K562 (cell line): Measurements from ENCODE around the gene WNK2. TPM values are rescaled to one million over a fixed set of nuclear protein-coding genes. Genes with fewer than 3 reads are reported as not detected.

Experiments used
- ATAC-seq: fragments of 200-7000 bp; cut with Tn5 transposase; 3 replicates; pipeline ENCODE4 v1.9.1; 2020; ENCODE audit warnings: moderate library complexity
- BruUV-seq: library from RNA; stranded (reverse); fragments of 400-500 nt; replicated peaks from 2 replicates; lab custom pipeline; 2021; lab: Mats Ljungman, UMichigan
- CTCF ChIA-PET: fragments of 300-600 bp; formaldehyde crosslinking; extraction: SDS; loops from one replicate; lab custom pipeline; 2021; ENCODE audit warnings: low intra/inter-chr PET ratio; lab: Yijun Ruan, JAX
- POLR2A ChIA-PET: fragments of 300-600, 350-650 bp; sonication (Branson Sonifier 250); formaldehyde crosslinking; extraction: SDS; loops from one replicate; lab custom pipeline; 2021; ENCODE audit warnings: antibody characterized with exemption, inconsistent platforms; lab: Yijun Ruan, JAX
- DNase-seq, 4 experiments: peaks; one replicate each; pipeline versions ENCODE4 v3.0.0 to v3.0.0-alpha.2; 2011 to 2018; ENCODE audit warnings: low spot score in 3 of 4, mixed read lengths in 3 of 4; ENCODE audit errors: extremely low read depth in 1 of 4
- FAIRE-seq: peaks from 2 replicates; lab custom pipeline; 2011; peaks lifted over from hg19 to GRCh38; lab: Jason Lieb, UNC
- H2AFZ ChIP-seq: 2 replicates; pipeline ENCODE4 v1.6.0; 2011; ENCODE audit warnings: low read depth, low read length, control low read depth, inconsistent platforms
- H3K27ac ChIP-seq: fragments of 200-600 bp; 3 replicates; pipeline ENCODE4 v1.8.0; 2011; ENCODE audit warnings: low read depth, mild to moderate bottlenecking, control low read depth, inconsistent platforms, low read length, moderate library complexity, mixed read lengths; ENCODE audit errors: extremely low read depth
- H3K27me3 ChIP-seq, 2 experiments: fragments of 300-600 bp in 1 of 2; 2 replicates in 1 of 2; 3 replicates in 1 of 2; pipeline versions ENCODE4 v1.6.0 to v1.8.0; 2011; ENCODE audit warnings: inconsistent platforms in 2 of 2, low read length in 2 of 2, mild to moderate bottlenecking in 1 of 2, mixed read lengths in 1 of 2, moderate library complexity in 1 of 2; ENCODE audit not compliant: control insufficient read depth in 2 of 2, insufficient read depth in 2 of 2
- H3K36me3 ChIP-seq: fragments of 300-600 bp; 3 replicates; pipeline ENCODE4 v1.8.0; 2011; ENCODE audit warnings: mild to moderate bottlenecking, low read length, inconsistent platforms; ENCODE audit not compliant: control insufficient read depth, insufficient read depth
- H3K4me1 ChIP-seq, 2 experiments: fragments of 200-600 bp in 1 of 2; replicated peaks in 1 of 2; 2 replicates in 1 of 2; 3 replicates in 1 of 2; pipeline versions ENCODE4 v1.5.1 to v1.8.0; 2011; ENCODE audit warnings: inconsistent platforms in 2 of 2, low read length in 2 of 2, mild to moderate bottlenecking in 1 of 2, mixed read lengths in 1 of 2, moderate library complexity in 1 of 2; ENCODE audit not compliant: control insufficient read depth in 2 of 2, insufficient read depth in 2 of 2
- H3K4me2 ChIP-seq: 2 replicates; pipeline ENCODE4 v1.6.1; 2011; ENCODE audit warnings: low read length, control low read depth, inconsistent platforms, mixed read lengths; ENCODE audit not compliant: insufficient read depth
- H3K4me3 ChIP-seq: fragments of 200-600 bp; sonication (generic), shearing (Covaris generic); 2 replicates; pipeline ENCODE4 v1.5.1; 2016; ENCODE audit warnings: control low read depth, inconsistent platforms
- H3K79me2 ChIP-seq: fragments of 200-600 bp; 3 replicates; pipeline ENCODE4 v1.8.0; 2011; ENCODE audit warnings: low read length, inconsistent platforms; ENCODE audit not compliant: control insufficient read depth, insufficient read depth
- H3K9ac ChIP-seq, 2 experiments: 2 replicates each; pipeline versions ENCODE4 v1.6.0 to v1.6.1; 2011; ENCODE audit warnings: low read depth in 2 of 2, low read length in 2 of 2, control low read depth in 1 of 2, inconsistent platforms in 1 of 2, mild to moderate bottlenecking in 1 of 2, mixed read lengths in 1 of 2; ENCODE audit not compliant: insufficient read depth in 1 of 2
- H3K9me1 ChIP-seq: one replicate; pipeline ENCODE4 v1.6.0; 2011; ENCODE audit warnings: inconsistent platforms, mild to moderate bottlenecking, low read length, moderate library complexity; ENCODE audit not compliant: control insufficient read depth, insufficient read depth
- H3K9me3 ChIP-seq: replicated peaks from 2 replicates; pipeline ENCODE4 v1.5.1; 2011; ENCODE audit warnings: low read depth, low read length, inconsistent platforms; ENCODE audit not compliant: control insufficient read depth, insufficient read depth
- H4K20me1 ChIP-seq: replicated peaks from 2 replicates; pipeline ENCODE4 v1.6.1; 2011; ENCODE audit warnings: low read length, inconsistent platforms, mixed read lengths; ENCODE audit not compliant: control insufficient read depth, insufficient read depth
- ELF1 ChIP-seq: fragments of 200-800 bp; sonication (Bioruptor generic); IDR thresholded peaks from 2 replicates; pipeline ENCODE4 v1.6.1; 2016; ENCODE audit warnings: missing genetic modification characterization, missing compliant biosample characterization
- HOXB6 ChIP-seq: fragments of 250-450 bp; sonication (Bioruptor Pico); IDR thresholded peaks from 2 replicates; pipeline ENCODE4 v1.5.1; 2022; ENCODE audit warnings: mild to moderate bottlenecking, borderline replicate concordance
- LEF1 ChIP-seq: fragments of 450-650 bp; IDR thresholded peaks from 2 replicates; pipeline ENCODE4 v1.6.1; 2016; ENCODE audit warnings: mild to moderate bottlenecking
- NFRKB ChIP-seq: fragments of 450-650 bp; IDR thresholded peaks from 2 replicates; pipeline ENCODE4 v1.6.1; 2016; ENCODE audit warnings: low read depth
- RNF219 ChIP-seq: fragments of 250-450 bp; sonication (Bioruptor Pico); IDR thresholded peaks from 2 replicates; pipeline ENCODE4 v1.5.0; 2022; ENCODE audit warnings: mild to moderate bottlenecking
- YY1 ChIP-seq, 3 experiments: IDR thresholded peaks; 2 replicates each; pipeline ENCODE4 v1.6.1; 2011; ENCODE audit warnings: low read length in 2 of 3, mild to moderate bottlenecking in 2 of 3, moderate library complexity in 2 of 3, borderline replicate concordance in 1 of 3, control low read depth in 1 of 3, low read depth in 1 of 3; ENCODE audit not compliant: insufficient read depth in 3 of 3, insufficient replicate concordance in 2 of 3, control insufficient read depth in 1 of 3, insufficient read length in 1 of 3; ENCODE audit errors: extremely low read depth in 1 of 3
- ZNF146 ChIP-seq: IDR thresholded peaks from one replicate; pipeline ENCODE4 v1.6.1; 2018; ENCODE audit warnings: missing compliant biosample characterization; ENCODE audit not compliant: unreplicated experiment
- ZNF668 ChIP-seq: fragments of 250-450 bp; sonication (Bioruptor Pico); IDR thresholded peaks from 2 replicates; pipeline ENCODE4 v1.8.0; 2022; ENCODE audit warnings: mild to moderate bottlenecking, inconsistent platforms
- ZNF79 ChIP-seq: fragments of 250-450 bp; sonication (Bioruptor Pico); IDR thresholded peaks from 2 replicates; pipeline ENCODE4 v1.4.0; 2020; ENCODE audit warnings: low read depth, mild to moderate bottlenecking, moderate library complexity
- WGBS: fragments of 100-300 bp; shearing (Covaris generic); methylation state at CpG from one replicate; pipeline ENCODE4 v1.1.6; 2016; ENCODE audit warnings: low coverage, mixed read lengths; ENCODE audit not compliant: insufficient coverage; ENCODE audit errors: missing lambda C conversion rate; 5-methylcytosine and 5-hydroxymethylcytosine counted together
- in situ Hi-C: fragments of 300-500 bp; cut with MboI; formaldehyde crosslinking; loops from 4 replicates; pipeline ENCODE4 v1.15.0; 2018; ENCODE audit warnings: inconsistent platforms, mixed read lengths
- intact Hi-C: fragments of 100-400 bp; cut with micrococcal nuclease; formaldehyde crosslinking; loops from 2 replicates; pipeline ENCODE4 v1.14.2; 2022
- polyA plus RNA-seq, 8 experiments: library from polyadenylated mRNA; depleted of rRNA in 4 of 8; stranded (reverse) in 5 of 8; unstranded in 3 of 8; fragments of >200 nt; fragmentation: Nextera tagmentation in 2 of 8; fragmentation: Illumina TruSeq in 1 of 8; extraction: Ambion mirVana in 2 of 8; extraction: Trizol in 1 of 8; gene quantifications; 2 replicates each; pipeline versions ENCODE4 v1.2.1 to v1.2.3, GENCODE V29; 2011 to 2014; ENCODE audit warnings: inconsistent platforms in 1 of 8, missing spikeins in 1 of 8
- total RNA-seq, 7 experiments: library from RNA; depleted of rRNA in 6 of 7; stranded (reverse); fragments of >200 nt in 6 of 7; fragmentation: Illumina TruSeq in 2 of 7; extraction: Trizol in 2 of 7; gene quantifications; 2 replicates each; pipeline versions ENCODE4 v1.2.1 to v1.2.3, GENCODE V29; 2011 to 2021; ENCODE audit warnings: low replicate concordance in 1 of 7
- TF ChIP-seq, protein P1 (sequence below), 2 experiments: fragments of 450-650 bp in 1 of 2; sonication (generic) in 1 of 2; formaldehyde crosslinking in 1 of 2; IDR thresholded peaks; 2 replicates each; pipeline versions ENCODE4 v1.7.1 to v1.9.0; 2016 to 2022; ENCODE audit warnings: inconsistent platforms in 1 of 2, mild to moderate bottlenecking in 1 of 2, missing genetic modification reagents in 1 of 2

The WNK2 gene
- total and polyA plus RNA-seq, 9 of the 15 experiments (the other 6 are each of a cell fraction or from before 2014, with no cell fraction given): 0.36 to 3.3 (median 0.64) TPM; not detected in 2

DNA sequence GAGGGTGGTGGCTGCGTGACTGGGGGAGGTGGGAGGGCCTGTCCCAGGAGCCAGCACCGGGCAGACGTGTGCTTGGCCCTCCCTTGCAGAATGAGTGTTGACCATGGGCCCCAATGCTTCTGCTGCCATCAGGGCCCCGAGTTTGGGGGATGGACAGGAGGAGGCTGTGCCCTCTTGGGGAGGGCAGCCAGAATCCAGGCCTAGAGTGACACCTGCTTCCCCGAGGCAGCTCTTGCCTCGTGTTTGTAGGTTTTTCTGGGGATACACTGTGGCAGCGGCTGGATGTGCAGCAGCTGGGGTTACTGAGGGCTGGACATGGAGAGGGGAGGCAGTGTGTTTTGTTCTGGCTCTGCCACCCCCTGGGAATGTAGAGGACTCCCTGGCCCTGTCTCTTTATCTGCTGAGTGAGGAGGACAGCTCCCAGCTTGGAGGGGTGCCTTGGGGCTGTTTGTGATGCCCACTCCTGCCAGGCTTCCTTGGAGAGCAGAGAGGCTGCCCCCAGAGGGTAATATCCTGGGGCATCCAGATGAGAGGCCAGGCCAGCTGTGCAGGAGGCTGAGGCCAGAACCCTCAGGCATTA, 22.7 kb downstream of the WNK2 start:
- FAIRE-seq: no peak
- intact Hi-C loops: no loop called here
- TF ChIP-seq HOXB6 (CRISPR knock-in tag): no peak
- TF ChIP-seq ZNF79 (CRISPR knock-in tag): no peak
- TF ChIP-seq RNF219 (CRISPR knock-in tag): no peak
- TF ChIP-seq NFRKB: no peak
- no peak for TF ChIP-seq YY1 (IDR thresholded peaks at IDR 0.05; ENCODE audit: borderline replicate concordance in 1 of 3, control insufficient read depth in 1 of 3, extremely low read depth in 1 of 3, insufficient read depth in 3 of 3, insufficient read length in 1 of 3, insufficient replicate concordance in 2 of 3, low read depth in 1 of 3, low read length in 2 of 3)
- TF ChIP-seq, protein P1, sequence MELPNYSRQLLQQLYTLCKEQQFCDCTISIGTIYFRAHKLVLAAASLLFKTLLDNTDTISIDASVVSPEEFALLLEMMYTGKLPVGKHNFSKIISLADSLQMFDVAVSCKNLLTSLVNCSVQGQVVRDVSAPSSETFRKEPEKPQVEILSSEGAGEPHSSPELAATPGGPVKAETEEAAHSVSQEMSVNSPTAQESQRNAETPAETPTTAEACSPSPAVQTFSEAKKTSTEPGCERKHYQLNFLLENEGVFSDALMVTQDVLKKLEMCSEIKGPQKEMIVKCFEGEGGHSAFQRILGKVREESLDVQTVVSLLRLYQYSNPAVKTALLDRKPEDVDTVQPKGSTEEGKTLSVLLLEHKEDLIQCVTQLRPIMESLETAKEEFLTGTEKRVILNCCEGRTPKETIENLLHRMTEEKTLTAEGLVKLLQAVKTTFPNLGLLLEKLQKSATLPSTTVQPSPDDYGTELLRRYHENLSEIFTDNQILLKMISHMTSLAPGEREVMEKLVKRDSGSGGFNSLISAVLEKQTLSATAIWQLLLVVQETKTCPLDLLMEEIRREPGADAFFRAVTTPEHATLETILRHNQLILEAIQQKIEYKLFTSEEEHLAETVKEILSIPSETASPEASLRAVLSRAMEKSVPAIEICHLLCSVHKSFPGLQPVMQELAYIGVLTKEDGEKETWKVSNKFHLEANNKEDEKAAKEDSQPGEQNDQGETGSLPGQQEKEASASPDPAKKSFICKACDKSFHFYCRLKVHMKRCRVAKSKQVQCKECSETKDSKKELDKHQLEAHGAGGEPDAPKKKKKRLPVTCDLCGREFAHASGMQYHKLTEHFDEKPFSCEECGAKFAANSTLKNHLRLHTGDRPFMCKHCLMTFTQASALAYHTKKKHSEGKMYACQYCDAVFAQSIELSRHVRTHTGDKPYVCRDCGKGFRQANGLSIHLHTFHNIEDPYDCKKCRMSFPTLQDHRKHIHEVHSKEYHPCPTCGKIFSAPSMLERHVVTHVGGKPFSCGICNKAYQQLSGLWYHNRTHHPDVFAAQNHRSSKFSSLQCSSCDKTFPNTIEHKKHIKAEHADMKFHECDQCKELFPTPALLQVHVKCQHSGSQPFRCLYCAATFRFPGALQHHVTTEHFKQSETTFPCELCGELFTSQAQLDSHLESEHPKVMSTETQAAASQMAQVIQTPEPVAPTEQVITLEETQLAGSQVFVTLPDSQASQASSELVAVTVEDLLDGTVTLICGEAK (IDR thresholded peaks at IDR 0.05): no peak
- TF ChIP-seq, protein P1 (CRISPR knock-in tag; IDR thresholded peaks at IDR 0.05): no peak
- TF ChIP-seq ELF1 (tag): no peak
- TF ChIP-seq LEF1: no peak
- no peak for TF ChIP-seq ZNF146 (CRISPR knock-in tag)
- TF ChIP-seq ZNF668 (CRISPR knock-in tag): no peak

More for the DNA sequence above, 22.7 kb downstream of the WNK2 start:
- 0% methylated on average over 4 of the region's 7 CpGs for WGBS
- Histone ChIP-seq H3K9me3 (no peaks in the 10 kb centered on the region), H3K9ac (no peak overlapping the region), H3K79me2 (no peaks in the 10 kb centered on the region), H3K4me2 (no peak overlapping the region), H3K27me3 (peaks cover 0 to 18% of the 10 kb centered on the region in 2 experiments; a peak in 1 of 5 replicates), H4K20me1 (peaks cover 12% of the 10 kb centered on the region; the same call in 1 of the 2 replicates), H3K27ac (no peak overlapping the region), H2AFZ (no peak overlapping the region), H3K4me1 (peaks cover 0 to 10% of the 10 kb centered on the region in 2 experiments; a peak in 2 of 5 replicates), H3K36me3 (no peaks in the 10 kb centered on the region), H3K9me1 (peaks cover 4% of the 10 kb centered on the region), H3K4me3 (no peak overlapping the region)
- BruUV-seq: no TSS peak
- in situ Hi-C loops: no loop called here
- ChIA-PET CTCF (no interaction called here), POLR2A (interaction anchor here (0.7 kb wide), 1 partner anchor 658 kb away, joined by 4 read pairs; no protein-coding TSS in a partner anchor)
- ATAC-seq (no peak), DNase-seq (no peak)
